WTC11 (cell line): ENCODE measurements around the gene ITGA2. TPM values are rescaled to one million over a fixed set of nuclear protein-coding genes. Genes with fewer than 3 reads are reported as not detected.

Experiments used
- ATAC-seq: fragments of 200-7000 bp; cut with Tn5 transposase; 2 replicates; pipeline ENCODE4 v1.10.0; 2021; ENCODE audit warnings: mild to moderate bottlenecking, moderate library complexity
- CTCF ChIA-PET: fragments of 300-600 bp; sonication (Branson Sonifier 250); formaldehyde crosslinking; loops from one replicate; lab custom pipeline; 2021; ENCODE audit warnings: antibody characterized with exemption; lab: Charles Lee
- POLR2A ChIA-PET: fragments of 350-600 bp; sonication (Branson Sonifier 250); formaldehyde crosslinking; loops from one replicate; lab custom pipeline; 2021; ENCODE audit warnings: antibody characterized with exemption; lab: Charles Lee
- DNase-seq: peaks from one replicate; pipeline ENCODE4 v3.0.0; 2021; ENCODE audit warnings: low spot score
- H3K27ac Mint-ChIP-seq: 2 replicates; pipeline ENCODE4 v1.8.0; 2021; ENCODE audit warnings: mixed read lengths
- H3K27me3 Mint-ChIP-seq: 2 replicates; pipeline ENCODE4 v1.8.0; 2021; ENCODE audit warnings: low read depth, mild to moderate bottlenecking, moderate library complexity, mixed read lengths
- H3K36me3 Mint-ChIP-seq: 2 replicates; pipeline ENCODE4 v1.8.0; 2021; ENCODE audit warnings: mixed read lengths
- H3K4me1 Mint-ChIP-seq: 2 replicates; pipeline ENCODE4 v1.8.0; 2022; ENCODE audit warnings: mixed read lengths
- H3K4me3 Mint-ChIP-seq: 2 replicates; pipeline ENCODE4 v1.8.0; 2021; ENCODE audit warnings: mild to moderate bottlenecking, moderate library complexity, mixed read lengths
- H3K9me3 Mint-ChIP-seq: 2 replicates; pipeline ENCODE4 v1.8.0; 2021; ENCODE audit warnings: mixed read lengths
- AR ChIP-seq: fragments of 250-450 bp; sonication (Bioruptor Pico); IDR thresholded peaks from 2 replicates; pipeline ENCODE4 v1.9.0; 2021; ENCODE audit warnings: mild to moderate bottlenecking
- CDX4 ChIP-seq: fragments of 250-450 bp; sonication (Bioruptor Pico); IDR thresholded peaks from 2 replicates; pipeline ENCODE4 v1.9.0; 2021; ENCODE audit warnings: moderate library complexity, mild to moderate bottlenecking, inconsistent platforms, borderline replicate concordance
- CTCF ChIP-seq: fragments of 200-600 bp; IDR thresholded peaks from 2 replicates; pipeline ENCODE4 v1.8.0; 2022; ENCODE audit warnings: antibody characterized with exemption
- HMGA2 ChIP-seq: fragments of 250-450 bp; sonication (Bioruptor Pico); IDR thresholded peaks from 2 replicates; pipeline ENCODE4 v1.4.0; 2021; ENCODE audit warnings: mild to moderate bottlenecking, moderate library complexity
- HMGXB4 ChIP-seq: sonication (generic); formaldehyde crosslinking; IDR thresholded peaks from 2 replicates; pipeline ENCODE4 v1.8.1; 2023; ENCODE audit warnings: mild to moderate bottlenecking, moderate library complexity, missing genetic modification reagents
- MXD4 ChIP-seq: fragments of 250-450 bp; sonication (Bioruptor Pico); IDR thresholded peaks from 2 replicates; pipeline ENCODE4 v1.8.0; 2021; ENCODE audit warnings: mild to moderate bottlenecking, moderate library complexity, borderline replicate concordance
- ZNF121 ChIP-seq: sonication (generic); formaldehyde crosslinking; IDR thresholded peaks from 2 replicates; pipeline ENCODE4 v1.8.0; 2023; ENCODE audit warnings: missing genetic modification reagents
- ZNF138 ChIP-seq: sonication (generic); formaldehyde crosslinking; conservative IDR thresholded peaks from 2 replicates; pipeline ENCODE4 v1.8.1; 2022; ENCODE audit warnings: mild to moderate bottlenecking, moderate library complexity, missing genetic modification reagents
- ZNF281 ChIP-seq: sonication (generic); formaldehyde crosslinking; IDR thresholded peaks from 2 replicates; pipeline ENCODE4 v1.8.0; 2023; ENCODE audit warnings: mild to moderate bottlenecking, missing genetic modification reagents
- ZSCAN18 ChIP-seq: fragments of 250-450 bp; sonication (Bioruptor Pico); IDR thresholded peaks from 2 replicates; pipeline ENCODE4 v2.1.2; 2022; ENCODE audit warnings: mild to moderate bottlenecking, moderate library complexity
- total RNA-seq: library from RNA; stranded (reverse); gene quantifications from 3 replicates; pipeline ENCODE4 v1.2.3, GENCODE V29; 2021
- TF ChIP-seq, protein P1 (sequence below): fragments of 250-450 bp; sonication (Bioruptor Pico); conservative IDR thresholded peaks from 2 replicates; pipeline ENCODE4 v1.9.0; 2021; ENCODE audit warnings: mild to moderate bottlenecking
- TF ChIP-seq, protein P2 (sequence below): sonication (generic); formaldehyde crosslinking; IDR thresholded peaks from 2 replicates; pipeline ENCODE4 v1.8.1; 2022; ENCODE audit warnings: low read depth, missing genetic modification reagents, borderline replicate concordance
- TF ChIP-seq, protein P3 (sequence below): sonication (generic); formaldehyde crosslinking; conservative IDR thresholded peaks from 2 replicates; pipeline ENCODE4 v1.8.1; 2023; ENCODE audit warnings: mild to moderate bottlenecking, low read depth, missing genetic modification reagents, moderate library complexity
- TF ChIP-seq, protein P4 (sequence below): sonication (generic); formaldehyde crosslinking; IDR thresholded peaks from 2 replicates; pipeline ENCODE4 v1.8.0; 2022; ENCODE audit warnings: mild to moderate bottlenecking, missing genetic modification reagents

The ITGA2 gene
- total RNA-seq, 1 experiment from 2014 or later = 5.5 TPM

DNA sequence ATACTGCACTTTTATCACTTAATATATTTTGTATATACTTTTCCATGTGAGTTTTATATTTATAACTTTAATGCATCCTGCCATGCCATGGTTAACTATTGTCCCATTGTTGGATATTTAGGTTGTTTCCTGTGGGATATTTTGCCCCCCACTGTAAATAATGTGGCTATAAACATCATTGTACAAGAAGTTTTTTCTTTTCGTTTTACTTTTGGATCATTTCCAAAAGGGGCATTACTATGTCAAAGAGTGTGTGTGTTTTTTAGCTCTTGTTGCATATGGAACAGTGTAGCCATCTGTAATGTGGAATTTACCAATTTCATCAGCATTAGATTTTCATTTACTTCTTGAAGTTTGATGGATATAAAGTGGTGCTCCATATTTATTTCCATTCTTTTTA lies 13.3 kb downstream of the ITGA2 start (continued):
- TF ChIP-seq, protein P1, sequence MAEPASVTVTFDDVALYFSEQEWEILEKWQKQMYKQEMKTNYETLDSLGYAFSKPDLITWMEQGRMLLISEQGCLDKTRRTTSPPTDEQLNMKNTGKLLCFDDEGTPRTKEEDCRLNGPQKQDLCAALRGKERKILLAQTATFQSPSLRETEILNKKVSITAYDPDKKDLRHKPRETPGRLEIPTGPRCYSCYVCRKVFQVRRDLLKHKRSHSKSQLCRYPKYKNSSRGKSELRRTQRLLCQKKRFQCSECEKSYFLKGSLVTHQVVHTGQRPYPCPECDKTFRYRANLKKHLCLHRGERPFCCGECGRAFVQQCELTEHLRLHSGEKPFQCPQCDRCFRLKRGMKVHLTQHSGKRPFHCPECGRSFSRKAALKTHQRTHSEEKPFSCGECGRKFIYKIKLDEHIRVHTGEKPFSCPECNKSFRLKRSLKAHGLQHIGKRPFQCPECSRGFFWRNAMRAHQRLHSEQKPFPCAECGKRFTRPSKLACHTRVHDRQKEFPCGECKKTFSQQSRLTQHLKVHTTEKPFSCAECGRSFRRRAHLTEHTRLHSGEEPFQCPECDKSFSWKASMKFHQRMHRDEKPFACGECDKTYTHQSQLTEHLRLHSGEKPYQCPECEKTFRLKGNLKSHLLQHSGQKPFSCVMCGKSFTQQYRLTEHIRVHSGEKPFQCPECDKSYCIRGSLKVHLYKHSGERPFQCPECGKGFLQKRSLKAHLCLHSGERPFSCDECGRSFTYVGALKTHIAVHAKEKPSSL (CRISPR knock-in tag) = no peak
- no peak for TF ChIP-seq CDX4 (CRISPR knock-in tag)
- TF ChIP-seq ZNF281 = no peak

- Mint-ChIP-seq H3K4me1 (no peaks in the 10 kb centered on the region), H3K27me3 (no peaks in the 10 kb centered on the region), H3K4me3 (no peak overlapping the region), H3K9me3 (no peaks in the 10 kb centered on the region), H3K27ac (no peak overlapping the region; the same call in 1 of the 2 replicates), H3K36me3 (no peaks in the 10 kb centered on the region)
- ChIA-PET POLR2A (no interaction called here), CTCF (no interaction called here)
- no peak for DNase-seq
- no peak for ATAC-seq
- TF ChIP-seq, protein P2, sequence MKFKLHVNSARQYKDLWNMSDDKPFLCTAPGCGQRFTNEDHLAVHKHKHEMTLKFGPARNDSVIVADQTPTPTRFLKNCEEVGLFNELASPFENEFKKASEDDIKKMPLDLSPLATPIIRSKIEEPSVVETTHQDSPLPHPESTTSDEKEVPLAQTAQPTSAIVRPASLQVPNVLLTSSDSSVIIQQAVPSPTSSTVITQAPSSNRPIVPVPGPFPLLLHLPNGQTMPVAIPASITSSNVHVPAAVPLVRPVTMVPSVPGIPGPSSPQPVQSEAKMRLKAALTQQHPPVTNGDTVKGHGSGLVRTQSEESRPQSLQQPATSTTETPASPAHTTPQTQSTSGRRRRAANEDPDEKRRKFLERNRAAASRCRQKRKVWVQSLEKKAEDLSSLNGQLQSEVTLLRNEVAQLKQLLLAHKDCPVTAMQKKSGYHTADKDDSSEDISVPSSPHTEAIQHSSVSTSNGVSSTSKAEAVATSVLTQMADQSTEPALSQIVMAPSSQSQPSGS (CRISPR knock-in tag) = no peak
- TF ChIP-seq, protein P3, sequence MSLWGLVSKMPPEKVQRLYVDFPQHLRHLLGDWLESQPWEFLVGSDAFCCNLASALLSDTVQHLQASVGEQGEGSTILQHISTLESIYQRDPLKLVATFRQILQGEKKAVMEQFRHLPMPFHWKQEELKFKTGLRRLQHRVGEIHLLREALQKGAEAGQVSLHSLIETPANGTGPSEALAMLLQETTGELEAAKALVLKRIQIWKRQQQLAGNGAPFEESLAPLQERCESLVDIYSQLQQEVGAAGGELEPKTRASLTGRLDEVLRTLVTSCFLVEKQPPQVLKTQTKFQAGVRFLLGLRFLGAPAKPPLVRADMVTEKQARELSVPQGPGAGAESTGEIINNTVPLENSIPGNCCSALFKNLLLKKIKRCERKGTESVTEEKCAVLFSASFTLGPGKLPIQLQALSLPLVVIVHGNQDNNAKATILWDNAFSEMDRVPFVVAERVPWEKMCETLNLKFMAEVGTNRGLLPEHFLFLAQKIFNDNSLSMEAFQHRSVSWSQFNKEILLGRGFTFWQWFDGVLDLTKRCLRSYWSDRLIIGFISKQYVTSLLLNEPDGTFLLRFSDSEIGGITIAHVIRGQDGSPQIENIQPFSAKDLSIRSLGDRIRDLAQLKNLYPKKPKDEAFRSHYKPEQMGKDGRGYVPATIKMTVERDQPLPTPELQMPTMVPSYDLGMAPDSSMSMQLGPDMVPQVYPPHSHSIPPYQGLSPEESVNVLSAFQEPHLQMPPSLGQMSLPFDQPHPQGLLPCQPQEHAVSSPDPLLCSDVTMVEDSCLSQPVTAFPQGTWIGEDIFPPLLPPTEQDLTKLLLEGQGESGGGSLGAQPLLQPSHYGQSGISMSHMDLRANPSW (CRISPR knock-in tag) = no peak
- TF ChIP-seq HMGA2 = no peak
- TF ChIP-seq CTCF = no peak
- no peak for TF ChIP-seq AR (CRISPR knock-in tag)
- TF ChIP-seq ZSCAN18 = no peak
- TF ChIP-seq MXD4 = no peak
- TF ChIP-seq, protein P4, sequence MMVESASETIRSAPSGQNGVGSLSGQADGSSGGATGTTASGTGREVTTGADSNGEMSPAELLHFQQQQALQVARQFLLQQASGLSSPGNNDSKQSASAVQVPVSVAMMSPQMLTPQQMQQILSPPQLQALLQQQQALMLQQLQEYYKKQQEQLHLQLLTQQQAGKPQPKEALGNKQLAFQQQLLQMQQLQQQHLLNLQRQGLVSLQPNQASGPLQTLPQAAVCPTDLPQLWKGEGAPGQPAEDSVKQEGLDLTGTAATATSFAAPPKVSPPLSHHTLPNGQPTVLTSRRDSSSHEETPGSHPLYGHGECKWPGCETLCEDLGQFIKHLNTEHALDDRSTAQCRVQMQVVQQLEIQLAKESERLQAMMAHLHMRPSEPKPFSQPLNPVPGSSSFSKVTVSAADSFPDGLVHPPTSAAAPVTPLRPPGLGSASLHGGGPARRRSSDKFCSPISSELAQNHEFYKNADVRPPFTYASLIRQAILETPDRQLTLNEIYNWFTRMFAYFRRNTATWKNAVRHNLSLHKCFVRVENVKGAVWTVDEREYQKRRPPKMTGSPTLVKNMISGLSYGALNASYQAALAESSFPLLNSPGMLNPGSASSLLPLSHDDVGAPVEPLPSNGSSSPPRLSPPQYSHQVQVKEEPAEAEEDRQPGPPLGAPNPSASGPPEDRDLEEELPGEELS (CRISPR knock-in tag) = no peak
- TF ChIP-seq ZNF121 (CRISPR knock-in tag) = no peak
- TF ChIP-seq ZNF138 = no peak
- no peak for TF ChIP-seq HMGXB4 (CRISPR knock-in tag)
These were observed 14.0 kb downstream of the ITGA2 start for GRCh38 chr5:53003144-53003543.
